C4-2B (cell line): ENCODE measurements around the gene POP7.

ENCODE experiments used
- CTCF ChIP-seq: fragments of 450-650 bp; conservative IDR thresholded peaks from 2 replicates; pipeline ENCODE4 v1.5.1; 2017; ENCODE audit warnings: mild to moderate bottlenecking
- ZFX ChIP-seq: fragments of 450-650 bp; IDR thresholded peaks from 2 replicates; pipeline ENCODE4 v1.6.1; 2017

DNA sequence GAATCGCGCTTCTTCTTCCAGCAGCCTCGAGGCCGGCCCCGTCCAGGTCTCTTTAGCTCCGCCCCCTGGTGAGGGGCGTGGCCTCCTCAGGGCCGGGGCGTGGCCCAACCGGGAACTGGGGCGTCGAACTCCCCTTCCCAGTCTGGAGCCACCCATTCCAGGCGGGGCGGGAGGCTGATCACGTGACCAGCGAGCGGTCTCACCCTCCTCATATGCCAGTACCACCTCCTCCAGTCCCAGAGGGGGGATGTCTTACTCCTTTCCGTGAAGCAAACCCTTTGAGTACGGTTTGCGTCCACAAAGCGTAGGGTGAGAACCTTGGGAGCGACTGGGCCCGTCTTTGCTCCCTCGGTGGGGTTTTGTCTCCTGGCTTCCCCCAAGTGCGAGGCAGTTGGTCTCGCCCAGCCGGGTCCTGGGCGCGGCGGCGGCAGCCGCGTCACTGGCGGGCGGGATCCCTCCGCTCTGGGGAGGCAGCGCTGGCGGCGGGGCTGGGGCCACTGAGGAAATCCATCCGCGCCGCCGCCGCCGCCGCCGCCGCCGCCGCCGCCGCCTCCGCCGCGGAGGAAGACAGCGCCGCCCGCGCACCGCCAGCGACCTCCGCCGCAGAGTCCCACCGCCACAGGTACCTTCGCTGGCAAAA is 32.5 kb upstream of the POP7 start, which contains the start of gene GNB2:
- TF ChIP-seq CTCF (no peak), ZFX (no peak)
